Midbrain (tissue), 1 donor: Measurements from ENCODE around the gene TMEM273.

Experiments used
- DNase-seq: peaks from one replicate; lab custom pipeline; 2025; lab: John Stamatoyannopoulos, UW

TMEM273 gene

GRCh38 chr10:49187950-49188761, at the start of gene TMEM273:
Gene TMEM273, minus strand, starts transcription at chr10:49188391. Its CDS starts 55 bp downstream, at chr10:49188336.
- peak; percentile 92 for DNase-seq

GRCh38 chr10:49237985-49238384, 49.8 kb upstream of the TMEM273 start:
- DNase-seq, result no peak

GRCh38 chr10:49235392-49235791, 47.2 kb upstream of the TMEM273 start:
- no peak for DNase-seq

- no peak for DNase-seq
These were observed 43.1 kb upstream of the TMEM273 start for GRCh38 chr10:49231086-49231820.

- no peak for DNase-seq
These were observed 41.8 kb upstream of the TMEM273 start for GRCh38 chr10:49230004-49230403.

GRCh38 chr10:49228677-49229076, 40.5 kb upstream of the TMEM273 start:
- no peak for DNase-seq

GRCh38 chr10:49227406-49227805, 39.2 kb upstream of the TMEM273 start:
- DNase-seq, result no peak

GRCh38 chr10:49226594-49226993, 38.4 kb upstream of the TMEM273 start:
- no peak for DNase-seq

- DNase-seq, result no peak
These were observed 37.2 kb upstream of the TMEM273 start for GRCh38 chr10:49225218-49225876.

- no peak for DNase-seq
These were observed 35.0 kb upstream of the TMEM273 start for GRCh38 chr10:49223205-49223604.

- DNase-seq, result no peak
These were observed 34.0 kb upstream of the TMEM273 start for GRCh38 chr10:49222170-49222569.

GRCh38 chr10:49220679-49221078, 32.5 kb upstream of the TMEM273 start:
- no peak for DNase-seq

GRCh38 chr10:49220031-49220430, 31.8 kb upstream of the TMEM273 start:
- DNase-seq, result no peak

GRCh38 chr10:49219248-49219647, 31.1 kb upstream of the TMEM273 start:
- no peak for DNase-seq

GRCh38 chr10:49218480-49218879, 30.3 kb upstream of the TMEM273 start:
- no peak for DNase-seq

GRCh38 chr10:49217645-49218044, 29.5 kb upstream of the TMEM273 start:
- no peak for DNase-seq

GRCh38 chr10:49213211-49213610, 25.0 kb upstream of the TMEM273 start:
- DNase-seq, result no peak

- DNase-seq, result no peak
These were observed 24.6 kb upstream of the TMEM273 start for GRCh38 chr10:49212783-49213182.

- no peak for DNase-seq
These were observed 23.9 kb upstream of the TMEM273 start for GRCh38 chr10:49212076-49212475.

- DNase-seq, result no peak
These were observed 20.8 kb upstream of the TMEM273 start for GRCh38 chr10:49208996-49209395.

- DNase-seq, result no peak
These were observed 19.8 kb upstream of the TMEM273 start for GRCh38 chr10:49207936-49208487.

- no peak for DNase-seq
These were observed 18.9 kb upstream of the TMEM273 start for GRCh38 chr10:49207113-49207512.
